ENCODE results near the gene YWHAB. TPM values are rescaled to one million over a fixed set of nuclear protein-coding genes. Genes with fewer than 3 reads are reported as not detected.
A peak's percentile ranks its signal among the peaks of the same experiment; 100 is the strongest.
"Not testable (repeated sequence)": the region's sequence is repeated elsewhere in the genome, so short reads cannot be mapped to it uniquely, and the experiment has no call there.

The YWHAB gene
- total RNA-seq, 1 experiment from 2014 or later = 118 TPM

- CTCF ChIA-PET = no interaction called here
- no peaks in the 10 kb centered on the region for H3F3A ChIP-seq (ENCODE audit: low read length, unreplicated experiment)
- H3K4me2 ChIP-seq (ENCODE audit: low read length) = no peak overlapping the region
- no peaks in the 10 kb centered on the region for H3K36me3 ChIP-seq (ENCODE audit: low read depth, low read length)
- H3K9me3 ChIP-seq (ENCODE audit: low read length) = no peaks in the 10 kb centered on the region
- ATAC-seq = no peak; the same call in 1 of the 2 replicates
- POLR2A ChIA-PET (ENCODE audit: unreplicated experiment) = no interaction called here
- H3K9me2 ChIP-seq (replicated peaks; ENCODE audit: low read length) = no peaks in the 10 kb centered on the region
- no peaks in the 10 kb centered on the region for H3K27me3 ChIP-seq (ENCODE audit: low read length)
- TF ChIP-seq CTCF (conservative IDR thresholded peaks at IDR 0.05; ENCODE audit: low read depth, low read length) = no peak
- no peak for TF ChIP-seq EZH2phosphoT487 (IDR thresholded peaks at IDR 0.05; ENCODE audit: borderline replicate concordance, low read length)
- no peak for TF ChIP-seq EZH2 (IDR thresholded peaks at IDR 0.05; ENCODE audit: low read length, unreplicated experiment)
- H2AFZ ChIP-seq (ENCODE audit: low read length) = peak overlapping the region; percentile 20; the same call in 1 of the 2 replicates
- BruUV-seq (replicated peaks) = no TSS peak
- H3K4me1 ChIP-seq (ENCODE audit: insufficient read depth, low read length) = peaks cover 4% of the 10 kb centered on the region; the same call in 1 of the 2 replicates
- no peaks in the 10 kb centered on the region for H3K79me2 ChIP-seq (ENCODE audit: low read length)
- no peak overlapping the region for H3K9ac ChIP-seq (ENCODE audit: low read length)
- H4K20me1 ChIP-seq (ENCODE audit: low read length) = no peaks in the 10 kb centered on the region
- intact Hi-C loops (cut with micrococcal nuclease) = no loop called here
- H3K27ac ChIP-seq (ENCODE audit: low read length) = no peak overlapping the region
- no peak overlapping the region for H3K4me3 ChIP-seq (ENCODE audit: low read length)
- peak; percentile 45 for DNase-seq
Observed at GRCh38 chr20:44861531-44862006, 23.9 kb upstream of the YWHAB start.

- Histone ChIP-seq H3K27me3 (ENCODE audit: low read length) (no peaks in the 10 kb centered on the region), H3K4me3 (ENCODE audit: low read length) (no peak overlapping the region), H3K79me2 (ENCODE audit: low read length) (no peaks in the 10 kb centered on the region), H3K9me2 (replicated peaks; ENCODE audit: low read length) (no peaks in the 10 kb centered on the region), H2AFZ (ENCODE audit: low read length) (no peak overlapping the region), H3K36me3 (ENCODE audit: low read depth, low read length) (no peaks in the 10 kb centered on the region), H4K20me1 (ENCODE audit: low read length) (no peaks in the 10 kb centered on the region), H3K27ac (ENCODE audit: low read length) (no peak overlapping the region), H3K9me3 (ENCODE audit: low read length) (no peaks in the 10 kb centered on the region), H3K4me1 (ENCODE audit: insufficient read depth, low read length) (peaks cover 4% of the 10 kb centered on the region; the same call in 1 of the 2 replicates), H3F3A (ENCODE audit: low read length, unreplicated experiment) (no peaks in the 10 kb centered on the region), H3K9ac (ENCODE audit: low read length) (no peak overlapping the region), H3K4me2 (ENCODE audit: low read length) (no peak overlapping the region)
- no peak for TF ChIP-seq EZH2phosphoT487 (IDR thresholded peaks at IDR 0.05; ENCODE audit: borderline replicate concordance, low read length)
- TF ChIP-seq CTCF (conservative IDR thresholded peaks at IDR 0.05; ENCODE audit: low read depth, low read length) = no peak
- no peak for TF ChIP-seq EZH2 (IDR thresholded peaks at IDR 0.05; ENCODE audit: low read length, unreplicated experiment)
- POLR2A ChIA-PET (ENCODE audit: unreplicated experiment) = no interaction called here
- CTCF ChIA-PET = no interaction called here
- DNase-seq (no peak), ATAC-seq (no peak)
- intact Hi-C loops (cut with micrococcal nuclease) = no loop called here
- no TSS peak for BruUV-seq (replicated peaks)
Observed at GRCh38 chr20:44862286-44862685, 23.2 kb upstream of the YWHAB start.

GRCh38 chr20:44863365-44864084, 22.0 kb upstream of the YWHAB start:
- POLR2A ChIA-PET (ENCODE audit: unreplicated experiment); H3K9ac ChIP-seq (ENCODE audit: low read length); H3K27ac ChIP-seq (ENCODE audit: low read length); H4K20me1 ChIP-seq (ENCODE audit: low read length); H3K27me3 ChIP-seq (ENCODE audit: low read length); intact Hi-C loops (cut with micrococcal nuclease); H3K79me2 ChIP-seq (ENCODE audit: low read length); ATAC-seq; H3K9me3 ChIP-seq (ENCODE audit: low read length); BruUV-seq (replicated peaks); DNase-seq; H3F3A ChIP-seq (ENCODE audit: low read length, unreplicated experiment); H2AFZ ChIP-seq (ENCODE audit: low read length); H3K4me3 ChIP-seq (ENCODE audit: low read length); H3K36me3 ChIP-seq (ENCODE audit: low read depth, low read length); H3K4me1 ChIP-seq (ENCODE audit: insufficient read depth, low read length); H3K4me2 ChIP-seq (ENCODE audit: low read length); H3K9me2 ChIP-seq (replicated peaks; ENCODE audit: low read length): not testable (repeated sequence)
- CTCF ChIA-PET = interaction anchor here (0.7 kb wide), 1 partner anchor 13 kb away, joined by 3 read pairs; no protein-coding TSS in a partner anchor

- H3K27me3 ChIP-seq (ENCODE audit: low read length); H3K4me1 ChIP-seq (ENCODE audit: insufficient read depth, low read length); H3K4me2 ChIP-seq (ENCODE audit: low read length); BruUV-seq (replicated peaks); H2AFZ ChIP-seq (ENCODE audit: low read length); H3K79me2 ChIP-seq (ENCODE audit: low read length); ATAC-seq; DNase-seq; H3K27ac ChIP-seq (ENCODE audit: low read length); H3K9me3 ChIP-seq (ENCODE audit: low read length); H3K4me3 ChIP-seq (ENCODE audit: low read length); H3K9ac ChIP-seq (ENCODE audit: low read length); H4K20me1 ChIP-seq (ENCODE audit: low read length); CTCF ChIA-PET; POLR2A ChIA-PET (ENCODE audit: unreplicated experiment); H3K9me2 ChIP-seq (replicated peaks; ENCODE audit: low read length); H3K36me3 ChIP-seq (ENCODE audit: low read depth, low read length); intact Hi-C loops (cut with micrococcal nuclease); H3F3A ChIP-seq (ENCODE audit: low read length, unreplicated experiment): not testable (repeated sequence)
Observed at GRCh38 chr20:44864493-44864892, 21.0 kb upstream of the YWHAB start.
